Central memory CD8-positive, alpha-beta T cell (primary cell): ENCODE results near the gene HDAC9.
"Not testable (repeated sequence)": the region's sequence is repeated elsewhere in the genome, so short reads cannot be mapped to it uniquely, and the experiment has no call there.

Experiments
- ATAC-seq: fragments of 150-1000 bp; cut with Tn5 transposase; replicated peaks from 2 replicates; pipeline ENCODE4 v1.10.0; 2022; ENCODE audit warnings: mild to moderate bottlenecking, moderate FRiP score, moderate number of reproducible peaks; ENCODE audit not compliant: poor library complexity, severe bottlenecking; ENCODE audit errors: extremely low read depth
- DNase-seq, 2 donors: peaks; one replicate each; pipeline ENCODE4 v3.0.0; 2021; ENCODE audit warnings: low spot score in 2 of 2
- H3K27ac Mint-ChIP-seq: one replicate; pipeline ENCODE4 v1.8.0; 2022; ENCODE audit warnings: low read depth, mild to moderate bottlenecking, moderate library complexity, mixed read lengths
- H3K27me3 Mint-ChIP-seq: one replicate; pipeline ENCODE4 v1.8.0; 2022; ENCODE audit warnings: mixed read lengths
- H3K36me3 Mint-ChIP-seq: one replicate; pipeline ENCODE4 v1.8.0; 2022; ENCODE audit warnings: mild to moderate bottlenecking, moderate library complexity, mixed read lengths; ENCODE audit not compliant: insufficient read depth
- H3K4me1 Mint-ChIP-seq: one replicate; pipeline ENCODE4 v1.8.0; 2022; ENCODE audit warnings: mixed read lengths
- H3K4me3 Mint-ChIP-seq: one replicate; pipeline ENCODE4 v1.8.0; 2022; ENCODE audit warnings: mild to moderate bottlenecking, moderate library complexity, mixed read lengths
- H3K9me3 Mint-ChIP-seq: one replicate; pipeline ENCODE4 v1.8.0; 2022; ENCODE audit warnings: mixed read lengths

HDAC9 gene

DNA sequence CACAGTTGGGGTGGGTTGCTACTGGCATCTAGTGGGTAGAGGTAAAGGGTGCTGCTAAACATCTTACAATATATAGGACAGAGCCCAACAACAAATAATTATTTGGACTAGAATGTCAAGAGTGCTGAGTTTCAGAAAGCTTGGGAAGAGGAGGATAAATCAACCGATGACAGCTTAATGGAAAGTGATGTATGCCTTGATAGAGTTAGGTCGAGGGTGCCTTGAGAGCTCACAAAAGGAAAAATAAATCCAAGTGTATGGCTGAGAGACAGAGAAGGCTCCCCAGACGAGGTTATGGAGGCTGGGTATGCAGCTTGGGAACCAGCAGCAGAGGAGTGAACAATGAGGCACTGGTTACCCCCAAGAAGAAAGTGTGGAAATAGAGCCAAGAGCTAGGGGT, 211.1 kb downstream of the HDAC9 start:
- Mint-ChIP-seq H3K27ac (no peak overlapping the region), H3K4me3 (no peak overlapping the region)

DNA sequence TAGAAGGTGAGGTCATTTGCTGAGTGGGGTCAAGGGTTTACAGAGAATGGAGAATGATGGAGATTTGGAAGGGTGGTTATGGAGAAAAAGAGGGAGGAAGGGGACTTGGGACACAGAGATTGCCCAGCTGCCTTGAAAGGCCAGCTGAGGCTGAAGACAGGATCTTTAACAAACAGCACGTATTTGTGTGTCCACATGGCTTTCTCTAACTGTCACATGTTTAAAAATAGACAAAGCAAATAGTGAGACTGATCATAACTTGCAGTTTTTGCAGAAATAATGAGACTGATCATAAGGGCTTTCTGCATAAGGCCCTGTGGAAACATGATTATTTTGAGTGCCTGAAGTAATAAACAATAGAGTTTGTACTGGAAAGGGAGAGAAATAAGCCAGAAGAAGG, 212.7 kb downstream of the HDAC9 start:
- no peak overlapping the region for H3K4me3 Mint-ChIP-seq
- H3K4me1 Mint-ChIP-seq, result no peaks in the 10 kb centered on the region
- no peak overlapping the region for H3K27ac Mint-ChIP-seq
- H3K9me3 Mint-ChIP-seq, result no peaks in the 10 kb centered on the region
- DNase-seq (no peak), ATAC-seq (no peak)
- H3K27me3 Mint-ChIP-seq, result no peaks in the 10 kb centered on the region
- no peaks in the 10 kb centered on the region for H3K36me3 Mint-ChIP-seq

More for the DNA sequence above, 211.1 kb downstream of the HDAC9 start:
- ATAC-seq (no peak), DNase-seq (no peak)
- Mint-ChIP-seq H3K27me3 (no peaks in the 10 kb centered on the region), H3K9me3 (no peaks in the 10 kb centered on the region), H3K36me3 (no peaks in the 10 kb centered on the region), H3K4me1 (no peaks in the 10 kb centered on the region)

DNA sequence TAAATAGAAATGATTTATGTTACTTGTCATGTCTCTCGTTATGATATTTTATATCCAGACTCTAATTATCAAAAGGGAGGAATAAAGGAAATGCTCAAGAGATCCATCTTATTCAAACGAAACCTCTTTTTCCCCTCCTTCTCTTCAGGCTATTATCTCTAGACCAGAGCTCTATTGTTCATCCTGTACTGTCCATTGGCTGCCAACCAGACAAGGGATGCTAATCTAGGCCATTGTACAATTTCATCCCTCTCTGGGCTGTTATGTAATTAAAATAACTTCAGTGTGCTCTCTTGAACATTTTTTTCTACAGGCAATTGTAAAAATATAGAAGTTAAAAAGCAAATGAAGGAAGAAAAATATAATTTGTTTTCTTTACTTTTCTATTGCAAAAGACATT, 220.4 kb downstream of the HDAC9 start:
- H3K4me3 Mint-ChIP-seq, result no peak overlapping the region
- H3K9me3 Mint-ChIP-seq, result no peaks in the 10 kb centered on the region
- ATAC-seq (no peak), DNase-seq (no peak)
- no peak overlapping the region for H3K27ac Mint-ChIP-seq
- no peaks in the 10 kb centered on the region for H3K27me3 Mint-ChIP-seq
- no peaks in the 10 kb centered on the region for H3K36me3 Mint-ChIP-seq
- no peaks in the 10 kb centered on the region for H3K4me1 Mint-ChIP-seq

DNA sequence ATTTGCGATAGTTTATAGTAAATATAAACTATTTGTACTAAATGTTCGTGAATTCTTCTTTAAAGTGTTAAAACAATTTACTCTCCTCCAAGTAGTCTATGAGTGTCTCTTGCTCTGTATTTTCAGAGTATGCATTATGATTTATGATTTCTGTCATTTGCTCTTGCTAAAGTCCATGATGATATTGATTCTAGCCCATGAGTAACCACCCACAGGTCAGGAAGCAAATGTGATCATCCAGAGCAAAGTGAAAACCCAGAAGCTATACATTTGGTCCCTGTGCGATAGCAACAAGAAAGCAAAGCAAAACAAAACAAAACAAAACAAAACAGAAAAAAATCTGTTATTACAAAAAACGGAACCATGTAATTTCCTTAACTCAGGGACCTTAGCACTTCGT, 225.9 kb downstream of the HDAC9 start:
- no peak overlapping the region for H3K27ac Mint-ChIP-seq
- no peak for ATAC-seq

DNA sequence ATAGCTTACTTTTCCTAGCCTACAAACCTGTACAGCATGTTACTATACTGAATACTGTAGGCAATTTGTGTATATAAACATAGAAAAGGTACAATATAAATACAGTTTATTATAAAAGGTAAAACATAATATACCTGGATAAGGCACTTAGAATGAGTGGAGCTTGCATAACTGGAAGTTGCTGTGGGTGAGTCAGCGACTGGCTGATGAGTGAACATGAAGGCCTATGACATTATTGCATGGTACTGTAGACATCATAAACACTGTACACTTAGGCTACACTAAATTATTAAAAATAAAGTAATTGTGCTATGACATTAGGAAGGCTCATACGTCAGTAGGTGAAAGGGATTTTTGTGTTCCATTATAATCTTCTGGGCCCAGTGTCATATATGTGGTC, 228.8 kb downstream of the HDAC9 start:
- Mint-ChIP-seq H3K36me3 (no peaks in the 10 kb centered on the region), H3K27me3 (no peaks in the 10 kb centered on the region), H3K9me3 (no peaks in the 10 kb centered on the region), H3K4me3 (no peak overlapping the region), H3K27ac (no peak overlapping the region), H3K4me1 (no peaks in the 10 kb centered on the region)
- ATAC-seq (no peak), DNase-seq (no peak)

More for the DNA sequence above, 225.9 kb downstream of the HDAC9 start:
- no peak overlapping the region for H3K4me3 Mint-ChIP-seq
- H3K27me3 Mint-ChIP-seq, result no peaks in the 10 kb centered on the region
- H3K9me3 Mint-ChIP-seq, result no peaks in the 10 kb centered on the region
- no peaks in the 10 kb centered on the region for H3K36me3 Mint-ChIP-seq
- no peaks in the 10 kb centered on the region for H3K4me1 Mint-ChIP-seq
- no peak for DNase-seq

DNA sequence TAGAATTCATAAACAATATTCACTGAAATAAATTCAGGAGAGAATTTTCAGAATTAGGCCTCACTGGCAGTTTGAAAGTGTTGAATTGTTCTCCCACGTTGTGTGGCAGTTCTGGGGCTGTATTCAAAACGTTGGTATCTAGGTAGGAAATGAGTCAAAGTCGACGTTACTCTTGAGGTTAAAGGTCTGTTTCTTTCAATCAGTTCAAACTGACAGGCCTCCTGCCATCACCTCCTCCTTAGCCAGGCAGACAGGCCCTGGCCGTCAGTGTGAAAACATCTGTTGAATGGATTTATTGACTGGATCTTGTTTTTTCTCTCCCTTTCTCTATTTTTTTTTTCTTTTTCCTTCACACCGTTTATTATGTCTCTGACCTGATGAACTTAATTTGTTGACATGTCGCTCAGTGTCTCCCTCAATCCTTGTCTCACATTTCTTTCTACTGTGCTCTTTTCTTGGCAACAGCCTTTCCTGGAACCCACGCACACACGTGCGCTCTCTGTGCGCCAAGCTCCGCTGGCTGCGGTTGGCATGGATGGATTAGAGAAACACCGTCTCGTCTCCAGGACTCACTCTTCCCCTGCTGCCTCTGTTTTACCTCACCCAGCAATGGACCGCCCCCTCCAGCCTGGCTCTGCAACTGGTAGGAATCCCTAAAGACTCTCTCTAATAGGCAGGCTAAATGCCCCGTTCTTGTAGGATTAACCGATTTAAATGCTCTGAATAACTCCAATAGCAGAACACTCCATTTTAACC, 231.7 kb downstream of the HDAC9 start:
- Mint-ChIP-seq H3K4me1 (no peaks in the 10 kb centered on the region), H3K27me3 (no peaks in the 10 kb centered on the region), H3K36me3 (no peaks in the 10 kb centered on the region), H3K9me3 (no peaks in the 10 kb centered on the region), H3K27ac (no peak overlapping the region), H3K4me3 (no peak overlapping the region)
- ATAC-seq (no peak), DNase-seq (no peak)

DNA sequence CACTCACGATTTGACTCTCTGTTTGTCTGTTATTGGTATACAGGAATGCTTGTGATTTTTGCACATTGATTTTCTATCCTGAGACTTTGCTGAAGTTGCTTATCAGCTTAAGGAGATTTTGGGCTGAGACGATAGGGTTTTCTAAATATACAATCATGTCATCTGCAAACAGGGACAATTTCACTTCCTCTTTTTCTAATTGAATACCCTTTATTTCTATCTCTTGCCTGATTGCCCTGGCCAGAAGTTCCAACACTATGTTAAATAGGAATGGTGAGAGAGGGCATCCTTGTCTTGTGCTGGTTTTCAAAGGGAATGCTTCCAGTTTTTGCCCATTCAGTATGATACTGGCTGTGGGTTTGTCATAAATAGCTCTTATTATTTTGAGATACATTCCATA, 240.5 kb downstream of the HDAC9 start:
- H3K27ac Mint-ChIP-seq, H3K9me3 Mint-ChIP-seq, ATAC-seq, H3K4me3 Mint-ChIP-seq, H3K27me3 Mint-ChIP-seq, H3K4me1 Mint-ChIP-seq, DNase-seq, H3K36me3 Mint-ChIP-seq: not testable (repeated sequence)

DNA sequence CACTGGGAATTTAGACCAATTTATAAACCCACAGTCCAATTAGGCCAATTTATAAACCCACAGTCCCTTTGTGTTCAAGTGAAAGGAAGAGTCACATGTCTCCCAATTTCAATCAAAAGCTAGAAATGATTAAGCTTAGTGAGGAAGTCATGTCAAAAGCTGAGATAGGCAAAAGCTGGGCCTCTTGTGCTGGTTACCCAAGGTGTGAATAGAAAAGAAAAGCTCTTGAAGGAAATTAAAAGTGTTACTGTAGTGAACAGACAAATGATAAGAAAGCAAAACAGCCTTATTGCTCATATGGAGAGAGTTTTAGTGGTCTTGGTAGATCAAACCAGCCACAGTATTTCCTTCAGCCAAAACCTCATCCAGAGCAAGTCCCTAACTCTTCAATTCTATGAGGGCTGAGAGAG, 245.0 kb downstream of the HDAC9 start:
- H3K9me3 Mint-ChIP-seq, result no peaks in the 10 kb centered on the region
- DNase-seq (no peak), ATAC-seq (no peak)
- H3K36me3 Mint-ChIP-seq, result peaks cover 4% of the 10 kb centered on the region
- H3K4me1 Mint-ChIP-seq, result no peaks in the 10 kb centered on the region
- H3K27me3 Mint-ChIP-seq, result no peaks in the 10 kb centered on the region
- H3K27ac Mint-ChIP-seq, result no peak overlapping the region
- H3K4me3 Mint-ChIP-seq, result no peak overlapping the region

DNA sequence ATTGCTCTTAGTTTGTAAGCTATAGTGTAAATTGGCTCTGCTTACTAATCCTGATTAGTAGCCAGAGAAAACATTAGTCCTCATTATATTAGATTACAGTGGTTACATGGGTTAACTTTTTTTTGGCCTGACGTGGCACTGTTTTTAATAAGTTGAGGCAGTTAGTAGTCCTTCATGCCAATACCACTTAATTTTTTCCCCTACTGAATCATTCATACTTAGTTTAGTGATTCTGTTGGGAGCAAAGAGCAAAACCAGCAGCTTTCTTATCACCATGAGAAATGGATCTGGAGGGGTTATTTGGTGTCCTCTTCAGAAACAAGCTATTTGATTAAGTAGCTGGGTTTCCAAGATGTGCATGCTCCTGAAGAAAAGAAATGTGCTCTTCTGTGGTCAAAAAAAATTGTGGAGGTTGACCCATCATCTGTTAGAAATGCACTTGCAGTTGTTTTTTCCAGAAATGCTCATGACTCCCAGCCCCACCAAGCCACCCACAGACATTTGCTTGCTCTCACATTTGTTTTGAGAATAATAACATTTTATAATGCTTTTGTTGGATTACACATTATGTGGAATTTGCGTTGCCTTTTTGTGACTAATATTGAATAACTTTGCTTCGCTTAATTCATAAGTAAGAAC, 258.5 kb downstream of the HDAC9 start:
- Mint-ChIP-seq H3K9me3 (no peaks in the 10 kb centered on the region), H3K27ac (no peak overlapping the region), H3K4me1 (no peaks in the 10 kb centered on the region), H3K36me3 (peaks cover 2% of the 10 kb centered on the region), H3K4me3 (no peak overlapping the region), H3K27me3 (no peaks in the 10 kb centered on the region)
- ATAC-seq (no peak), DNase-seq (no peak)

DNA sequence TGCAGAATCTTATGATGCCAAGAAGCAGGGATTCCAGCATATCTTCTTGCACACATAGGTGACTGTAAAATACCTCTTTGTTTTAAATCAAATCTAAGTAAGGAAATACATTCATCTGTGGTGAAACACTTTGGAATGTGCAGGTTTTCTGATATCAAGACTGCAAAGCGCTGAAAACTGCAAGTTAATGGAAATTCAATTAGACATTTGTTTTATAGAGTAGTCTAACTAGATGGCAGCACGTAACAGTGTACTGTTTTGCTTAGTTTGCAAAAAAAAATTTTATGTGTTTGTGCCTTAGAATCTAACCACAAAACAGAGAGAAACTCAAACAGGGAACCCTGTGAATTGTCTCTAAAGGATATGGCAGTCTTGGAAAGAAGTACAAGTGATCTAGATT, 259.2 kb downstream of the HDAC9 start:
- no peak for ATAC-seq
- Mint-ChIP-seq H3K4me3 (no peak overlapping the region), H3K27me3 (no peaks in the 10 kb centered on the region)

DNA sequence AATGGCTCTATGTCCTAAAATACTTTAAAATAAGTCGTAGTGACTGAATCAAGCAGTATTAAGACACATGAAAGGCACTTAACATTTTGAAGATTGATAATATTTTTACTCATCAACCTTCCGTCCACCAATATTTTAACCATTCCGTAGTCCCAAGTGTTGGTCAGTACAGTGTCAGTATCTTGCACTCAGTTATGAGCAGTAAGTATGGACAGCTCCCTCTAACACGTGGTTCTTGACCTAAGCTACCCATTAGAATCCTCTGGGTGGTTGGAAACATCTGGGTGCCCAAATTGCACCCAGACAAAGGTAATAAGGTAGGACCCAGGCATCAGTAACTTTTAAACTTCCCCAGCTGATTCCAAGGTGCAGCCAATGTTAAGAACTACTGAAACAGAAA, 260.2 kb downstream of the HDAC9 start:
- no peak for ATAC-seq
- no peak for DNase-seq
- no peak overlapping the region for H3K4me3 Mint-ChIP-seq
- no peak overlapping the region for H3K27ac Mint-ChIP-seq
- no peaks in the 10 kb centered on the region for H3K9me3 Mint-ChIP-seq
- no peaks in the 10 kb centered on the region for H3K4me1 Mint-ChIP-seq
- peaks cover 2% of the 10 kb centered on the region for H3K36me3 Mint-ChIP-seq
- no peaks in the 10 kb centered on the region for H3K27me3 Mint-ChIP-seq

More for the DNA sequence above, 259.2 kb downstream of the HDAC9 start:
- Mint-ChIP-seq H3K4me1 (no peaks in the 10 kb centered on the region), H3K27ac (no peak overlapping the region), H3K36me3 (peaks cover 2% of the 10 kb centered on the region), H3K9me3 (no peaks in the 10 kb centered on the region)
- no peak for DNase-seq

DNA sequence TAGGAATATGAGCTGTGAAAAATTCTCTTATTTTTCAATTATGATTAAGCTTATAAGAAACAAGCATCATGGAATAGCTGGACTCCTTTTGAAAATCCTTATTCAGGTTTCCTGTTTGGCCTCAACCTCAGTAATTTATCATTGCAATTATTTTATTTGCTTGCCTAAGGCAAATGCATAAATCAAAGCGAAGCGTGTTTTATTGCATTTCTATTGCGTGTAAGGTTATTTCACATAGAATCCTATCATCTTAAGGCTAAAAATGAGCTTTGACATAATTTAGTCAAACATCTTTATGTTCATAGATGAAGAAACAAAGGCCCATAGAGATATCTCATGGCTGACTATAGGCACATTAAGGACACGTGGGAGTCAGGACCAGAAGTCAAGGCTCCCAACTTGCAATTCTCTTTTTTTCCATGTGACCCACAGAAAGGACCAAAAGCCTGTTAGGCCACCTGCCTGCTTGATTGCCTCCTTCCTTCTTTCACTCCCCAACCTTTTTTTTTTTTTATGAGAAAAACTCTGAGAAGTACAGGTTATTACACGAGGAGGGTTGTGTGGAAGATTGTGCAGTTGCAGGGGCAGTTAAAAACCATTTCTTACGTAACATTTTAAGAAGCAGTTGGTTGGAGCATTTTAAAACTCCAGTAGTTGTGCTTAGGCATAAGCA, 261.0 kb downstream of the HDAC9 start:
- H3K27ac Mint-ChIP-seq, result no peak overlapping the region
- no peaks in the 10 kb centered on the region for H3K27me3 Mint-ChIP-seq
- no peaks in the 10 kb centered on the region for H3K4me1 Mint-ChIP-seq
- peaks cover 2% of the 10 kb centered on the region for H3K36me3 Mint-ChIP-seq
- DNase-seq (no peak), ATAC-seq (no peak)
- no peaks in the 10 kb centered on the region for H3K9me3 Mint-ChIP-seq
- H3K4me3 Mint-ChIP-seq, result no peak overlapping the region

DNA sequence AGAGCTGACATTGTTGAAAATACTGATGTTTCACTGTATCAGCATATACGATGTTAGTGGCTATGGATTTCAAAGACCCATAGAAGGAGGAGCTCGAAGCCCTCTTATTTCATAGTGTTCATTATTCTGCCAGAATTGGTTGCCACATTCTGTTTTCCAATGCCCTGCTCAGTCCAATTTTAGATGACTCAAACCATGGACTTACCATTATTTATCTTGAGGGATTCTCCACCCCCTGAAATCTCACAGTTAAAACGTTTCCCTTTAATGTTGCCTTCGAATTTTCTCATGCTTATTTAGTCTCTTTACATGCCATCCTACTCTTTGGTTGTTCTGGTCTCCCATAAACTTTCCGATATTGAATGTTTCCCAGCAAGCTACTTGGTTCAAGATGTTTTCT, 264.5 kb downstream of the HDAC9 start:
- H3K4me3 Mint-ChIP-seq, result no peak overlapping the region
- no peak for ATAC-seq

More for the DNA sequence above, 264.5 kb downstream of the HDAC9 start:
- Mint-ChIP-seq H3K27me3 (no peaks in the 10 kb centered on the region), H3K9me3 (no peaks in the 10 kb centered on the region), H3K4me1 (no peaks in the 10 kb centered on the region), H3K27ac (no peak overlapping the region), H3K36me3 (peaks cover 2% of the 10 kb centered on the region)
- no peak for DNase-seq
